NCI-H2227 (cell line): ENCODE measurements around the gene OIP5.
"Not testable (repeated sequence)": the region's sequence is repeated elsewhere in the genome, so short reads cannot be mapped to it uniquely, and the experiment has no call there.

Experiments used
- DNase-seq: peaks from one replicate; lab custom pipeline; 2025; ENCODE audit not compliant: unreplicated experiment; lab: John Stamatoyannopoulos, UW

Gene OIP5

GRCh38 chr15:41260924-41261323 lies 71.5 kb downstream of the OIP5 start:
- DNase-seq, result not testable (repeated sequence)

DNA sequence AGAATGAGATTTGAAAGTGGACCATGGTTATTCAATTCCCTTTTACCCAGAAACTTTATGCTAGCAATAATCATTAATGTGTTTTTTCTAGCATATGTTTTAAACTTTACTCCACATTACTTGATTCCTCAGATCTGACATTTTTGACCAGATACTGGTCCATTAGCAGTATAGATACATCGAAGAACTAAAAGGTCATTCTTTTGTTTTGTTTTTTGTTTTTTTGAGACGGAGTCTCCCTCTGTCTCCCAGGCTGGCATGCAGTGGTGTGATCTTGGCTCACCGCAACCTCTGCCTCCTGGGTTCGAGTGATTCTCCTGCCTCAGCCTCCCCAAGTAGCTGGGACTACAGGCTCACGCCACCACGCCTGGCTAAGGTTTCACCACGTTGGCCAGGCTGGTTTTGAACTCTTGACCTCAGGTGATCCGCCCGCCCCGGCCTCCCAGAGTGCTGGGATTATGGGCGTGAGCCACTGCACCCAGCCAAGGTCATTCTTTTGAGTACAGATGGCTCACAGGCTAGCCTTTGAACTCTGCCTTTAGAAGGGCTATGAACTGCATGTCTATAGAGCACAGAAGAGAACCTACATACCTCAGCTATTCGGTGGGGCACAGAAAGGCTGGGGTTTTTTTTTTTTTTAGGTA lies 72.7 kb downstream of the OIP5 start:
- DNase-seq, result no peak
